ENCODE data around the gene TNRC18.
"Not testable (repeated sequence)": the region's sequence is repeated elsewhere in the genome, so short reads cannot be mapped to it uniquely, and the experiment has no call there.

The TNRC18 gene

GRCh38 chr7:5287802-5288201 lies 135.8 kb downstream of the TNRC18 start:
- no peak for DNase-seq

GRCh38 chr7:5287373-5287772 lies 136.3 kb downstream of the TNRC18 start:
- not testable (repeated sequence) for DNase-seq

GRCh38 chr7:5286933-5287332 lies 136.7 kb downstream of the TNRC18 start:
- DNase-seq: no peak

GRCh38 chr7:5284304-5285281 lies 139.0 kb downstream of the TNRC18 start:
- DNase-seq: no peak

GRCh38 chr7:5283421-5284303 lies 140.0 kb downstream of the TNRC18 start:
- DNase-seq: no peak

- DNase-seq: peak in 2 of 6 experiments; percentile 9 to 14
These were observed 140.9 kb downstream of the TNRC18 start, which contains the start of gene SLC29A4 for GRCh38 chr7:5282543-5283316. Gene SLC29A4, plus strand, starts transcription at chr7:5282943. Its CDS starts 4,874 bp downstream, at chr7:5287817.

GRCh38 chr7:5281598-5282500 lies 141.8 kb downstream of the TNRC18 start:
- not testable (repeated sequence) for DNase-seq

DNA sequence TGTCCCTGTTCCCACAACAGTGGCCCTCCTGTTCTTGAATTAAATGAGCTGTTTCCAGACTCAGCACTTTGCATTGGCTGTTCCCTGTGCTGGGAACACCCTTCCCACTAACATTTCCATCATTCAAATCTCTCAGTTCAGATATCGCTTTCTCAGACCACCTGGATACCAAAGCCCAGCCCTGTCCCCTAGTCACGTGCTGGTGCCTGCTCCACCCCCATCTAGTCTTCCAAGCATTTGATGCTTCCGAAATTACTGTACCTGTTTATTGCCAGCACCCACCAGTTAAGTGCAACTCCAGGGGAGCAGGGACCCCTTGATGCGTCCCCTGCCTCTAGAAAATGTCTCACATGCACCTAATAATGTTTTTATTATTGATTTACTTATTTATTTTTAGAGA lies 143.9 kb downstream of the TNRC18 start:
- no peak for DNase-seq

DNA sequence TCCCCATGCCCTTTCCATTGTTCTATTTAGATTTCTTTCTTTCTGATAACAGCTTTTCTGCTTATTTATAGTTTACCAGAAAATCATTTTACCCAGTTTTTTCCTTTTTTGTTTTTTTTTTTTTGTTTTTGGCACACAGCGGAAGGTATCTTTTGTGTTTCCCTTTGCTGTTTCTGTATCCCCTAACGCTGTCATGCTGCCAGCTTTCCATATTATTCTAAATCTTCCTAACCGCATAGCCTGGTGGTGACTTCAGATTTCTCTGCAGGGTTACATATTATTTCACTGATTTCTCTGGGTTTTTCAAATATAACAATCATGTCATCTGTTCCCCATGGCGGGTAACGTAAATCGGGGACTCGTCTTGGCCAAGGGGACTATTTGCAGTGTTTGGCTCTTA lies 144.9 kb downstream of the TNRC18 start:
- DNase-seq: no peak

- DNase-seq: no peak
These were observed 147.0 kb downstream of the TNRC18 start for GRCh38 chr7:5276611-5277010.

GRCh38 chr7:5276123-5276522 lies 147.5 kb downstream of the TNRC18 start:
- not testable (repeated sequence) for DNase-seq

- DNase-seq: not testable (repeated sequence)
These were observed 148.1 kb downstream of the TNRC18 start for GRCh38 chr7:5275510-5275909.

DNA sequence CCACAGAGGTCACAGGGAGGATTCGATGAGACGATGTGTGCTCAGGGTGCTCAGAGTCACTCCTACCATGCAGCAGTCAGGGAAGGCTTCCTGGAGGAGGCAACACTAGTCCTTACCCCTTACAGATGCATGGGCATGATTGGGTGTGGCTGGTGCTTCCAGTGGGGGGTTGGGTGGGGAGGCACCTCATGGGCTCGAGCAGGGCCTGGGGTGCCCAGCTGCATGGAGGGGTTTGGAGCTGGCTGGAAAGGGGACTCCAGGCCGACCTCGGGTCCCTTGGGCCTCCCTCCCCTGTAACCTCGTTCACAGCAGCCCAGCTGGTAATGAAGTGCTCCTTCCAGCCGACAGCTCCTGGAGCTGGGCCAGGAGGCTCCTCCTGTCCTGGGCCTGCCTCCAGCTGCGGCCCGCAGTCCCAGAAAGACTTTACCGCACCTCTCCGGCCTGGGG lies 148.6 kb downstream of the TNRC18 start:
- DNase-seq: not testable (repeated sequence)

DNA sequence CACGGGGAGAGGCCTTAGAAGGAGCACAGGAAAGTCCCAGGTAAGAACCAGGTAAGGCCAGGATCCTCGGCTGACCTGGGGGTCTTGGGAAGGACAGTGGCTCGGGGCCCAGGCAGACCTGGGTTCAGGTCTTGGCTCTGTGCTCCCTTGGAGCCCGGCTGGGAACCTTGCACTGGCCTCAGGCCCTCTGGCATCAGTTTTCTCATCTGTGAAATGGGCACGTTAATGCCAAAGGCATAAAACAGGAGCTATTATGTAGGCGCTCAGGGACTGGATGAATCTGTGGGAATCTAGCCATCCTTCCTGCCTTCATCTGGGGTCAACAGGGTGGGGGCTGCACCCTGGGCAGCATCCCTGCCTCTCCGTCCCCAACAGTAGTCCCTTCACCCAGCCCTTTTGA lies 149.2 kb downstream of the TNRC18 start:
- DNase-seq: no peak

GRCh38 chr7:5273831-5274405 lies 149.7 kb downstream of the TNRC18 start:
- not testable (repeated sequence) for DNase-seq

- no peak for DNase-seq
These were observed 152.8 kb downstream of the TNRC18 start for GRCh38 chr7:5270788-5271187.

DNA sequence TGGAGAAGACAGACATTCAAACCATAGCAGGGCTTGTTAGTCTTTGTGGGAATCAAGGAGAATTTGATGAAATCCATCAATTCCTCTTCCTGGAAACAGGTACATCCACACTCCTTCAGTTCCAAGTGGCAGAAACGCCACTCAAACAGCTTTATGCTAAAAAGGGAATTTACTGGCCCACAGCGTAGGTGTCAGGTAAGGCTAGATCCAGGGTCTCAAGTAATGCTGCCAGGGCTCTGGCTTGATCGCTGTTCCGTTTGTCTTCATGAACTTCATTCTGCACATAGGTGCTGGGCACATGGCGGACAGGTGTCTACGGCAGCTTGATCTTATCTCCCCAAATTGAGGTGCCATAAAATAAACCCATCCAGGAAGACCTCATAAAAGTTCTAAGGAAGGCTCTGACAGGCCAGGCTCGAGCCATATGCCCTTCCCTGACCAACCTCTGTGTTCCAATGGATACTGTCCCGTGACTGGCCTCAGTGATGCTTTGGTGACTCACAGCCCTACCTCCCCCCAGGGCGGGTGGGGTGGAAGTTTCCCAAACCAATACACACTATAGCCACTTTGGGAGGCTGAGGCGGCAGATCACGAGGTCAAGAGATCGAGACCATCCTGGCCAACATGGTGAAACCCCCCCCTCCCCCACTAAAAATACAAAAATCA lies 153.5 kb downstream of the TNRC18 start:
- DNase-seq: not testable (repeated sequence)

GRCh38 chr7:5267829-5268228 lies 155.8 kb downstream of the TNRC18 start:
- DNase-seq: not testable (repeated sequence)

DNA sequence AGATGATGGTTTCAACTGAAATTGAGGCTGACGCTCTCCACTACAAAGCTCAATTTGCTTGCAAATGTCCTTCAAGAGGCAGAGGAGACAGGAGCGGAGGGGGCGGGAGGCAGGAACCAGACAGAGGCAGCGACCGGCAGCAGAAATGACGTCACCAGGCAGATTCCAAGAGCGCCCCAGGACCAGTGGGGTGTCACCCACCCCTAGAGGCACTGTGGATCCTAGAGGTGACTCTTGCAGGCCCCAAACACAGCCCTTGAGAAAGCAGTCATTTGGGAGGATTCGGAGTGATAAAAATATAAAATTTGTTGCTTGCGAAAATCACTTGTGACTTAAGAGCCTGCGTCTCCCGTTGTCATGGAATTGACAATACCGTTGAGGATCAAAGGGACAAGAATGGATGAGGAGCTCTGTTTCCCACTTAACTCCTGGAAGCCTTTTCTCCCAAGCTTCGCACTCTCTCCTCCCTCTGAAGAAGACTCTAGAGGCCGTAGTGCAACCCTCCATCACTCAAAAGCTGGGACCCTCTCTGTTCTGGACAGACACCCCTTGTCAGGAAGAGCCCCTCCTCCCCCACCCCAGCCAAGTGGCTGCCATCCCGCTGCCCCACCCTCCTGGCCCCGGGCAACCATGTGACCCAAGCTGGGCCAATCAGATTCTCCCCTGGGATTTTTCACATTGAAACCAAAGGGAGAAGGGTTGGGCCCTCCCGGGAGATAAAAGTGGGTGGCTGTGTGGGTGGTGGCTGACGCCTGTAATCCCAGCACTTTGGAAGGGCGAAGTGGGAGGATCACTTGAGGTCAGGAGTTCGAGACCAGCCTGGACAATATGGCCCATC lies 157.2 kb downstream of the TNRC18 start:
- no peak for DNase-seq
